Progenitor cell of endocrine pancreas (in vitro differentiated cells): ENCODE results near the gene CYFIP2. TPM values are rescaled to one million over a fixed set of nuclear protein-coding genes. Genes with fewer than 3 reads are reported as not detected.
A peak's percentile ranks its signal among the peaks of the same experiment; 100 is the strongest.

Source experiments
- DNase-seq: peaks from one replicate; pipeline ENCODE4 v3.0.0; 2021; ENCODE audit warnings: low spot score; ENCODE audit not compliant: unreplicated experiment
- H3K27ac Mint-ChIP-seq: 2 replicates; pipeline ENCODE4 v1.8.0; 2021; ENCODE audit warnings: mild to moderate bottlenecking, moderate library complexity, mixed read lengths
- H3K27me3 Mint-ChIP-seq: 2 replicates; pipeline ENCODE4 v1.8.0; 2021; ENCODE audit warnings: mixed read lengths
- H3K36me3 Mint-ChIP-seq: 2 replicates; pipeline ENCODE4 v1.8.0; 2022; ENCODE audit warnings: mixed read lengths; ENCODE audit not compliant: insufficient read depth
- H3K4me1 Mint-ChIP-seq: 2 replicates; pipeline ENCODE4 v1.8.0; 2021; ENCODE audit warnings: low read depth, mixed read lengths
- H3K4me3 Mint-ChIP-seq: 2 replicates; pipeline ENCODE4 v1.8.0; 2021; ENCODE audit warnings: low read depth, mild to moderate bottlenecking, moderate library complexity, mixed read lengths
- H3K9me3 Mint-ChIP-seq: 2 replicates; pipeline ENCODE4 v1.8.0; 2021; ENCODE audit warnings: low read depth, mixed read lengths
- CTCF ChIP-seq: fragments of 200-600 bp; sonication (generic); IDR thresholded peaks from one replicate; pipeline ENCODE4 v1.5.0; 2021; ENCODE audit warnings: antibody characterized with exemption, mild to moderate bottlenecking; ENCODE audit not compliant: unreplicated experiment
- total RNA-seq: library from RNA; stranded (reverse); gene quantifications from 2 replicates; pipeline ENCODE4 v1.2.1, GENCODE V29; 2021

CYFIP2 gene
- total RNA-seq, 1 donor from 2014 or later: 85.1 TPM

DNA sequence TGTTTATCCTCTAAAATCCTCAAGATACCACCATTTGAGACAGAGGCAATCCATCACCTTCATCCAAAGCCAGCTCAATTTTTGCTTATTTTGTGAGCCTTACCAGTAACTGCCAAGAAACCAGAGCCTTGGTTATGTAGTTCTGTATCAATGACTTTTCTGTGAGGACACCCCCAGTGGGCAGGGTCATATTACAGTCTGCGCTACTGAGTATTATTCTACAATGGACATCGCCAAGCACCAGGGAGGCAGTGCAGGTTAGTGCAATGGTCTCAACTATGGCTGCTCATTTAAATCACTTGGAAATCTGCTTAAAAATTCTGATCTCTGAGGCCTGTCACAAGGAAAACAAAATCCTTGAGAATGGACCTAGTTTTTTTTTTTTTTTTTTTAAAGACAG, 103.6 kb downstream of the CYFIP2 start:
- Mint-ChIP-seq H3K27ac (no peak overlapping the region), H3K4me1 (peaks cover 1% of the 10 kb centered on the region), H3K36me3 (peaks cover 6% of the 10 kb centered on the region), H3K9me3 (no peaks in the 10 kb centered on the region), H3K4me3 (no peak overlapping the region), H3K27me3 (no peaks in the 10 kb centered on the region)
- TF ChIP-seq CTCF: no peak
- no peak for DNase-seq

- Mint-ChIP-seq H3K27me3 (no peaks in the 10 kb centered on the region), H3K4me3 (no peak overlapping the region), H3K9me3 (no peaks in the 10 kb centered on the region), H3K4me1 (peaks cover 1% of the 10 kb centered on the region), H3K27ac (peak overlapping the region; percentile 4), H3K36me3 (peaks cover 7% of the 10 kb centered on the region)
- no peak for TF ChIP-seq CTCF
- no peak for DNase-seq
Measured at GRCh38 chr5:157370967-157371366, 105.0 kb downstream of the CYFIP2 start.

DNA sequence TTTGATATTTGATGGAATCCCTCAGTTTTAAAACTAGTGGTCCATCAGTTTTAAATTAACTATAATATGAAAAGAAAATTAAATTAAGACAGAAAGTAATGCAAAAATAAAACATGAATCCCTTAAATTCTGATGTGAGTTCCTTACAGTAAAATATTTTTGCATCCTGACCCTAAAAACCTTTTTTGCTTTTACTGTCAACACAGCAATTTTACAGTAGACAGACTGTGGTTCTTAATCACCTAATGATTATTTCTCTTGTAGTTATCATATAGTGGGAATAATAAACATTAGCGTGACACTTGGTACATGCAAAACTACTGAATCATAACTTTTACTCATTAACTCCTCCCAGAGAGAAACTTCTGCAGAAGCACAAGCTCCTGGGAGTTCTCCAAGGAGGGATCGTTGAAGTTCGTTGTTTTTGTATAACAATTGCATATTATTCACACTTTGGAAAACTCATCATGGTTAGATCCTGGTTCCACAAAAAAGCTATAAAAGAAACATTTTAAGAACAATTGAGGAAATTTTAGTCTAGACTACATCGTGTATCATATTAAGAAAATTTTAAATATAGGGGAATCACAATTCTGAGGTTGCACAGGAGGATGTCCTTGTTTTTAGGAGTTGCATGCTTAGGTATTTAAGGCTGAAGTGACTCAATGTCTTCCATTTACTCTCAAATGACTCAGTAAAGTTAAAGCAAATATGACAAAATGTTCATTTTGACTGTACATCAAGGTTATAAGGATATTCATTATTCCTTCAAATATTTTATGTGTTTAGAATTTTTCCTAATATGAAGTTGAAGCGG, 105.9 kb downstream of the CYFIP2 start:
- no peak overlapping the region for H3K27ac Mint-ChIP-seq
- H3K4me1 Mint-ChIP-seq: peaks cover 1% of the 10 kb centered on the region
- no peaks in the 10 kb centered on the region for H3K27me3 Mint-ChIP-seq
- H3K36me3 Mint-ChIP-seq: peaks cover 10% of the 10 kb centered on the region
- no peak overlapping the region for H3K4me3 Mint-ChIP-seq
- TF ChIP-seq CTCF: no peak
- no peaks in the 10 kb centered on the region for H3K9me3 Mint-ChIP-seq
- DNase-seq: no peak

GRCh38 chr5:157372472-157372822, 106.5 kb downstream of the CYFIP2 start:
- Mint-ChIP-seq H3K27ac (no peak overlapping the region), H3K9me3 (no peaks in the 10 kb centered on the region), H3K27me3 (no peaks in the 10 kb centered on the region), H3K36me3 (peaks cover 12% of the 10 kb centered on the region), H3K4me1 (peaks cover 1% of the 10 kb centered on the region), H3K4me3 (no peak overlapping the region)
- no peak for TF ChIP-seq CTCF
- no peak for DNase-seq

DNA sequence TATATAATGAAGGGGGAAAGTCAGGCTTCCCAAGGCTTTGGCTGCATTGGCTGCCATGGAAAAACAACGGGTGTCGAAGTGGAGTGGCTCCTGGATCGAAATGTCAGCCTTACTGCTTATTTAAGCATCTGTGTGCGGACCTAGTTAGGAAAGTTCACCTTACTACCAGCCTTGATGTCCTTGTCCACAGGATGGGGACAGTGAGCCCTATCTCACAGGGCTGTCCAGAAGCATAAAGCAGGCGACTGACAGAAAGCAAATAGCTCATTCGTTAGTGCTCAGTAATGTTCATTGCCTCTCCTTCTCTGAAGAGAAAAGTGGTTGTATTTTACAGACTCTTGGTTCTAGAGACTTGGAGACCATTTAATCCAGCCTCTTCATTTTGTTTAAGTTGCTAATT, 112.6 kb downstream of the CYFIP2 start:
- no peaks in the 10 kb centered on the region for H3K4me1 Mint-ChIP-seq

More for the DNA sequence above, 112.6 kb downstream of the CYFIP2 start:
- no peak for TF ChIP-seq CTCF
- Mint-ChIP-seq H3K36me3 (peaks cover 10% of the 10 kb centered on the region), H3K27me3 (no peaks in the 10 kb centered on the region), H3K9me3 (no peaks in the 10 kb centered on the region), H3K4me3 (no peak overlapping the region), H3K27ac (no peak overlapping the region)
- no peak for DNase-seq
